ENCODE results near the gene CYLD.

CYLD gene

DNA sequence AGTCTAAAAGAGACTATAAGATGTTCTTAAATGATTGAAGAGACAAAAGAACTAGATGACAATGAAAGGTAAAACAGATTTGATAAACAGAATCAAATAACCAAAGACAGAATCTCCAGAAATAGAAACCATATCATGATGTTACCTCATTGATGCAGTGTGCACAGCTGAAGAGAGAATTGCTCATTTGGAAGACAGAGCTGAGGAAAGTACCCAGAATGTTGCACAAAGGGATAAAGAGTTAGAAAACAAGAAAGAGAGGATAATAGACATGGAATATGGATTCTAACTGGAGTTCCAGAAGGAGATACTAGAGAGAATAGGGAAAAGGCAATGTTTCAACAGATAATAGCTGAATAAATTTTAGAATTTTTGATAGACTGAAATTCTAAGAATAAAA, 47.9 kb downstream of the CYLD start:
- no peak for DNase-seq

DNA sequence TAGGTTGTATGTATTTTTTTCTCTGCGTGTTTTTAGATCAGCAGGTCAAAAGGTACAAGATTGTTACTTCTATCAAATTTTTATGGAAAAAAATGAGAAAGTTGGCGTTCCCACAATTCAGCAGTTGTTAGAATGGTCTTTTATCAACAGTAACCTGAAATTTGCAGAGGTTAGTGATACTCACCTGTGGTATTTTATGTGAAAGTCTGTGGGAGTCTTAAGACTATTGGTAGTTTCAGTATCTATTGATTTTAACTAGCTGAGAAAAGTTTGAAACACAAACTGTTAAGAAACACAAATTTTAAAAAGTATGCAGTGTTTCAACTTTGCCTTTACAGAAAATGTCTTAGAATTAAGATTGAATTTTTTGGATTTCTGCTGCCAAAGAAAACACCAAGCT, 49.6 kb downstream of the CYLD start:
- DNase-seq, result no peak

- no peak for DNase-seq
Observed at GRCh38 chr16:50796829-50797228, 54.9 kb downstream of the CYLD start.

DNA sequence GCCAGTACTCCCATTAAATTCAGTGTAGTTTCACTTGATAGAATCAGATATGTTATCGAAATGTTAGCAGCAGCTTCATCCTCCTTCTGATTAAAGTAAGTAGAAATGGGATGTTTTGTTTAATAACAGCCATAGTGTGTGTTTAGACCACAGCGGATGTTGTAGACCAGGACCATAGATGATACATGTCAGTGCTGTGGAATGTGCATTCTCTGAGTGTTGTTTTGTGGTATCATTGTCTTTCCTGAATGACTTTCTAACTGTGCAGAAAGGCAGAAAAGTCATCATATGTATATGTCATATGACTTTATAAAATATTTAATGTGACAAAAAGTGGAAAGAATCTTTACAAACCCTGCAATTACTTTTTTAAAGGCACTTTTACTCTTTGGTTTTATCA, 55.6 kb downstream of the CYLD start:
- no peak for DNase-seq

- DNase-seq, result no peak
Observed at GRCh38 chr16:50800074-50800473, 58.2 kb downstream of the CYLD start.

DNA sequence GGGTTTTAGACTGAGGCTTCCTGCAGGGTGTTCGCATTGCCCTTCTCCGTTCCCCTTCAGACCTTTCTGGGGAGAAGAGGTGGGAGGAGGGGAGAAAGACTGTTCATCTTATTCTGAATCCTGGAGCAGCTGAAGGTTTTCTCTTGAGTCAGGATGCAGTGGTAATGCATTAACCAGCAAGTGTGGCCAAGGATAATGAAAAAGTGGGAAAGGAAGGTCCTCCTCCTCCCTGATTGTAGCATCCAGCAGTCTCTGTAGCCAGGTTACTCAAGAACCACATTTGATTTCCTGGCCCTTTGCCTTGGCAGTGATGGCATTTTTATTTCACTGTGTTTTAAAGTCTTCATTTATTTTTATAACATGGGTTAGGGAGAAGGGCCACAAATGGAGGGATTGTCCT, 59.1 kb downstream of the CYLD start:
- no peak for DNase-seq

DNA sequence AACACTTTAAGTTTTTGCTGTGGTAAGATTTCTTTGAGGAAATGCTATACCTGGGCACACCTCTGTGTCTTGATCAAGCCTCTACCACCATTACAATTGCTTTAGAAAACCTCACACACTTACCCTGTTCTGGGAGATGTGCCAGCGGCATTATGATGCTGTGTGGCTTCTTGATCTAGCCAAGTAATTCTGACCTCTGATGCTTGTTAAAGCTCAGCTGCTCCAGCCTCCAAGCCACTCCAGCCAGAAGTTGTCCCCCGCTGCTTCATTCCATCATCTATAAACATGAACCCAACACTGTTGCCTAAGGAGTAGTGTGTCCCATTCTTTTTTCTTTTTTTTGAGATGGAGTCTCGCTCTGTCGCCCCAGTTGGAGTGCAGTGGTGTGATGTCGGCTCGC, 60.1 kb downstream of the CYLD start:
- no peak for DNase-seq

DNA sequence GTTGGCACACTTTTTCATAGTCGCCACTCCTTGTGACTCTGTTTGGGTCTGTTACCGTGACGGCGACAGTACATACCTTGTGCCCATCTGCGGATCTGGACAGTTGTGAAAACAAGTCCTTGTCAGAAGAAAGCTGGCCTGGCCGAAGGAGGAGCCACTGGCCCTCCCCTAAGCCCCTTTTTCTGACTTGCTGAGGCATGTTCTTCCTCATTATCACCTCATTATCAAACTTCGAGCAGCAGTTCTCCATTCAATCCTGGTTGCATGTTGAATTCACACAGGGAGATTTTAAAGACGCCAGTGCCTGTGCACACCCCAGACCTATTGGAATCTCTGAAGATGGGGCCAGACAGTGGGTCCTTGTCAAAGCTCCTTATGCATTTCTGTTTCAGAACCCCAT, 61.1 kb downstream of the CYLD start:
- DNase-seq, result no peak

DNA sequence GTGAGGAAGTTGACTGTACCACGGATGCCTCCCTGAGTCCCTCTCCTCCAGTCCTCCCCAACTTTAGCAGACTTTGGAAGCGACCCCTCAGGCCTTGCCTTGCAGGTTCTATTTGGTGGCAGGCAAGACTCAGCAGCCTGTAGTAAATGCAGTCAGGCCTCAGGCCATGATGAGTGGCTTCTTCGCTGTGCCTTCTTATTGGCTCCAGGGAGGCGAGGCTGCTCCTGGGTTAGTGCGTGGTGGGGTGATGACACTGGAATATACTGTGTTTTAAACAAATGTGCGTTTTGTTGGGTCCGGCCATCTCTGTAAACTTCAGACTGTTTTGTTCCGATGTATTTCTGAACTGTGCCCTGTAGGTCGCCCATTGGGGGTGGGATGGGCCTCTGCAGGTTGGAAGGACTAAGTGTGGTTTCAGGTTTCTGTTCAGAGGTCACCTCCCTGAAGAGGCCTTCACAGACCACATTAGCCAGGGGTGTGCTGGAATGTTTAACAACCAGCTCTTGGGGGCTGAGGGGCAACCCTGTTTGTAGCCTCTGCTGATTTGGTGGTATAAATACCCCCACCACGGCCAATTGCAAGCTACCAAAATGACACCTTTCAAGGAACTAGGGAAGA, 62.5 kb downstream of the CYLD start:
- DNase-seq, result no peak

DNA sequence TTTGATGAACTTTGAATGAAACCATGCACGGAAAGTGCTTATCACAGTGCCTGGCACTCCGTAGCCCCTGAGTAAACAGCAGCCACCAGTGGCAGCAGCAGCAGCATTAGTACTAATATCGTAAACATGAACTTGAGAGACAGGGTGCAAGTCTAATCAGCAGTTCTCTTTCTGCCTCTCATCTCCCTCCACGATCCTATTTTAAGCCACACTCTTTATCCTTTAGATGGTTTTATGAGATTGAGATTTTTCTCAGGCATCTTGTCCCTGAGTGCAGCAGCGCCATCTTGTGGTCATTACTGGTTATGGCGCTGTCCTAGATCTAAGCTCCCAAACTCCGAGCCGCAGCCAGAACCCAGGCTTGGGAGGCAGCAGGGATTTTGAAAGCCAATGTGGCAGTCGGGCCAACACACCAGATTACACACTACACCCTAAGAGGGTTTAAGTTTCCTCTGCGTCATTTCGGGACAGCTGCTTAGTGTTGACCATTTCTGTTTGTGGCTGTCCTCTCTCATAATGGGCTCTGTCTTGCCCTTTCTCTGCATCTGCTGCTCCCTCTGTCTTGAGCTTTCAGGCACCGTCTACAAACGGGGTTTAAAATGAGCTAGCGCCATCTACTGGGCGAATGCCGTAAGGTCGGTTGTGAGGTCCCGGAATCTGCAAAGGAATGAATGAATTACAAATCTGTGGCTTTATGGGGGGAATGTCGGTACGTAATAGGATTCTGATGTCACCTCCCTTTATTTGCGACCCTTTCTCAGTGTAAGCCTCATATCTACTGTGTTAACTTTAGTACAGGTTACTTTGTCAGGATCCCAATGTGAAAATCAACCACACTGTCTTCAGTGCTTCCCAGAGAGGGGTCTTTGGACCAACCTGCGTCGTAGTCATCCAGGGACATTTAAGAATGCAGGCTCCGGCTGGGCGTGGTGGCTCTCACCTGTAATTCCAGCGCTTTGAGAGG, 64.5 kb downstream of the CYLD start:
- peak; percentile 88 for DNase-seq

DNA sequence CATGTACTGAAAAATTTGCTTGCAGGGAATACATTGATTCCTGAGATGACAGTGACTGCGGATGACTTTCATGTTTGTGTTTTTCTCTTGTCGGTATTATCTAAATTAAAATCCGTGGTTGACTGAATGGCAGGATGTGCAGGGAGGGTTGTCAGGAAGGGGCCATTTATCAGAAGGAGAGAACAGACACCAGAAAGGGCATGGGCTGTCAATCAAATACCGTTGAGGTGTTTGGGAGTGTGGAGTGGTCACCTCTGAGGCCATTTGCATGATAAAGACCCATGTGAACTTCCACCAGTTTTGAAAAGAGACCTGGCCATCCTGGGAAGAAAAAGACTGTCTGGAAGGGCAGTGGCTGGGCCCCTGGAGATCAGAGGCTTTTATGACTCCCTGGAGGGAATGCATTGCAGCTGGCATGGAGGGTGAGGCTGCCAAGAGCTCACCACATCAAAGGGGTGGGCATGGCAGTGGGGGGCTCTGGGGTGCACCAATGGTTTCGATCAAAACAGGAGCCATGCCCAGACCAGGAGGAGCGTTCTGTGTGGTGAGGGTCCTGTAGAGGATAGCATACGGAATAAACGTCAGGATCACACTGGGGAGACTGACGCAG, 67.1 kb downstream of the CYLD start:
- DNase-seq, result no peak

DNA sequence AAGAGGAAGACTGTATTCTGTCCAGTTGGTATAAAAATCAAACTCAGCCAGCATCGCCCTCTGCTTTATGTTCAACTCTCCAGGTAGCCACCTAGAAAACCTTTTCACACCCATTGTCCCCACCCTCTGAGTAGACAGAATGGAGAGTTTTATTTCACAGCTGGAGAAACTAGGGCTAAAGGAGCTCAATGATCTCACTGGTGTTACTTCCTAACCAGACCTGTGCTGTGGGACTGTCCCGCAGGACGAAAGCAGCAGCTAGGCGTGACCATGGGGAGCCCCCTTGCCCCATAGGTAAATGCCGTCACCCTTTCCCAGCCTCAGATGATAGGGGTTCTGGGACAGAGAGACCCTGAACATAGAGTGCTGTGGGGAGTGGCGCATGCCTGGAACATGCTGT, 67.7 kb downstream of the CYLD start:
- no peak for DNase-seq

GRCh38 chr16:50810241-50810965, 68.5 kb downstream of the CYLD start:
- DNase-seq, result no peak

DNA sequence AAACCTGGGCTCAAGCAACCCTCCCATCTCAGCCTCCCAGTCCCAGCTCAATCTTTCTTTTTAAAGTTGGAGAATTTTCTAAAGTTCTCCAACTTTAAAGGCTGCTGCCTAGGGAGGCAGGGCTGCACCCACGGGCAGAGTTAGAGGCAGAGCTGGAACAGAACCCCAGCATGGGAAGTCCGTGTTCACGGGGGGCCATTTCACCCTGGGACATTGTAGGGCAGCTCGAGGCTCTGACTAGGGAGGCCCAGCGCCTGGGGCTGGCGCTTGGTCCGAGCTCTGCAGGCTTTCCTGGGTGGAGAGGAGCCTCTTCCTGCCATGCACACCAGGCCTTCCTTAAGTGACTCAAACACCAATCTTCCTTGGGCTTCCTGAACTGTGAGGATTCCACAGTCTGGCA, 70.2 kb downstream of the CYLD start:
- DNase-seq, result no peak

- DNase-seq, result no peak
Observed at GRCh38 chr16:50812876-50813466, 71.1 kb downstream of the CYLD start.

DNA sequence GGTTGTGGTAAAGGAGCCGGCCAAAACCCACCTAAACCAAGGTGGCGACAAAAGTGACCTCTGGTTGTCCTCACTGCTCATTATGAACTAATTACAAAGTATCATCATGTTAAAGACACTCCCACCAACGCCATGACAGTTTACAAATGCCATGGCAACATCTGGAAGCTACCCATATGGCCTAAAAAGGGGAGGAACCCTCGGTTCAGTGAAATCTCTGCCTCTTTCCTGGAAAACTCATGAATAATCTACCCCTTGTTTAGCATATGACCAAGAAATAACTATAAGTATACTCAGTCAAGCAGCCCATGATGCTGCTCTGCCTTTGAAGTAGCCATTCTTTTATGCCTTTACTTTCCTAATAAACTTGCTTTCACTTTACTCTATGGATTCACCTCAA, 72.2 kb downstream of the CYLD start:
- no peak for DNase-seq

DNA sequence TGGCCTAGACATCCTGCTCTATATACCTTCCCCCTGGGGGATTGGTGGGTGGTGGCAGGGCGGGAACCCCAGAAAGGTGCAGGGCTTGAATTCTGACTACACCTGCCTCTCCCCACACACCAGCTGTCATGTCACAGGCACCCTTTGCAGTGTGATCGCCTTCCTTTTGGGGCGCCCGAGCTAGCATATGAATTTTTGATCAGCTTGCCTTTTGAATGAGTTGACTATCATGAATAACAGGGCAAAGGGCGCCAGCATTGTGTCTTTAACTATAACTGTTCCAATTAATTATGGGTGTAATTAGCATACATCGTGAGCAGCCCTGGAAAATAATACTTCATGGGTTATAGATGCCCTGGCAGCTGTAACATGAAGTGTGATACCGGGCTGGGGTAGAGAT, 72.7 kb downstream of the CYLD start:
- DNase-seq, result no peak

GRCh38 chr16:50815382-50815781, 73.5 kb downstream of the CYLD start:
- DNase-seq, result no peak

DNA sequence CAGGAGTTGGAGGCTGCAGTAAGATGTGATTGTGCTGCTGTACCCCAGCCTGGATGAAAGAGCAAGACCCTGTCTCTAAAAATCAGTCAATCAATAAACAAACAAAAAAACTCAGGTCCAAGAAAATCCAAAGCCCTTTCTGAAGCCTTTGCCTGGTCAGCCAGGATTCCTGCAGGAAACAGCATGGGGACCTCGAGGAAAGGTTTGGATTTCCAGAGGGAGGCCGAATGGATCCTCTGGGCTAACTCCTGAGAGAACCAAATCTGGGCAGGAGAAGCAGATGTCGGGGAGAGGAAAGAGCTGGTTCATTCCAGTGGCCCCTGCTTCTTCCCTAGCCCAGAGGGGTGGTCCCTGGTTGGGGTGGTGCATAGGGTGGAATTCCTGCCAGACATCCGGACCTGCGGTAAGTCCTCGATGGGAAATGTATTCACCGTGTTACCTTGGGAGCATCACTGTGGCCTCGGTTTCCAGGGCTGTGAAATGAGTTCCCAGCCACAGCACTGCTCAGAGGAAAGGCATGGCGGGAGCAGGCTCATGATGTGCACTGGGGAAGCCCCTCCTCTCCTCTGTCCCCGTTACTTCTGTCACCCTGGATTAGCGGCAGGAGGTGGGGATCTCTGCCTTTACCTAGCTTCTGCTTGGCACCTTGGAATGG, 75.1 kb downstream of the CYLD start:
- DNase-seq, result no peak

DNA sequence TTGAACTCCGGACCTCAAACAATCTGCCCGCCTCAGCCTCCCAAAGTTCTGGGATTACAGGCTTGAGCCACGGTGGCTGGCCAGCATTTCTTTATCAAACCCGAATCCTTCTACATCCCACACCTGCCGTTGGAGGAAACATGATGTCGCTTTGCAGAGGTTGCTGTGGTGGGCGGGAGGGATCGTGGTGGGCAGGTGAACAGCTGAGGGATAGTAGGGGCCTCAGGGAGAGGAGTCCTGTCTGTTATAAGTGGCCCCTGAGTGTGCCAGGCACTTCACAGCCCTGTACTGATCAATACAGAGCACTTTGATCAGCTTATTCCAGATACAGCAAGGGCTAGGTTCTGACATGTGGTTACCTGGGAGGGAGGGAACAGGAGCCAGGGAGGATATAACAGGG, 76.5 kb downstream of the CYLD start:
- no peak for DNase-seq

GRCh38 chr16:50819706-50820105, 77.8 kb downstream of the CYLD start:
- DNase-seq, result no peak

- no peak for DNase-seq
Observed at GRCh38 chr16:50820225-50820624, 78.3 kb downstream of the CYLD start.

All from activated CD4-positive, alpha-beta T cell treated with anti-CD3 and anti-CD28 coated beads, Interleukin-2, amount 50 U/mL, for 16 hours (primary cell).